Measurements from ENCODE around the gene CD151.
A peak's percentile ranks its signal among the peaks of the same experiment; 100 is the strongest.

Gene CD151

DNA sequence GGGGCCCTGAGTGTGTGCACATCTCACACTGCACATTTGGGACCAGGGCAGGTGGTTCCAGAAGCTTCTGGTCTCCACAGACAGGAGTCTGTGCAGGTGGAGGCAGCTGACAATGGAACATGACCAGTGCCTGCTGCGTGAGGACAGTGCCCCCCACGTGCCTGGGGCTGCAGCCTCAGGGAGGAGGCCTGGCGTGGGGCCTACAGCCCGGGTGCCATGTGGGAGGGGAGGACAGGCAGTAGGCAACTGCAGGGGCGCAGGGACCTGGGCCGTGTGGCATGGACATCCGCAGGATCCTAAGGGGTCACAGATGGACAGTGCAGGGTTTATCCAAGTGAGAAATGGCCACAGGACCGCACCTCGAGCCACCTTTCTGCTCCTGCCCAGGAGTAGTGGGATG lies 38.7 kb downstream of the CD151 start:
- no peak for DNase-seq (ENCODE audit: low spot score)

DNA sequence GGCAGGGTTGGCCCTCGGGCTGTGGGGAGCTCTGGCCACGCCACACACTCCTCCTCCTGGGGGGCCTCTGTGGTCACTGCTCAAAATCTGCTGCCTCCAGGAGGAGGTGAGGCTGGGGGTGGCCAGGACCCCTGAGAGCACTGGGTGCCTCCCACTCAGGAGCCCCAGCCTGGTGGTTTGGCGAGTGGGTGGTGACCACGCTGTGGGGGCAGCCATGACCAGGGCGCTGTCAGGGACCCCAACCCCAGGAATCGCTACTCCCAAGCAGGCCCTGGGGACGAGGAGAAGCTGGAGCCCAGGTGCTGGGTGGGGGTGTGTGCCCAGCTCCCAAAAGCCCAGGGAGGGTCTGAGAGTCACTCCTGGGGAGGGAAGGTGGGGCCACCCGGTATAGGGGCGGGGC lies 40.0 kb downstream of the CD151 start:
- DNase-seq (ENCODE audit: low spot score): no peak

DNA sequence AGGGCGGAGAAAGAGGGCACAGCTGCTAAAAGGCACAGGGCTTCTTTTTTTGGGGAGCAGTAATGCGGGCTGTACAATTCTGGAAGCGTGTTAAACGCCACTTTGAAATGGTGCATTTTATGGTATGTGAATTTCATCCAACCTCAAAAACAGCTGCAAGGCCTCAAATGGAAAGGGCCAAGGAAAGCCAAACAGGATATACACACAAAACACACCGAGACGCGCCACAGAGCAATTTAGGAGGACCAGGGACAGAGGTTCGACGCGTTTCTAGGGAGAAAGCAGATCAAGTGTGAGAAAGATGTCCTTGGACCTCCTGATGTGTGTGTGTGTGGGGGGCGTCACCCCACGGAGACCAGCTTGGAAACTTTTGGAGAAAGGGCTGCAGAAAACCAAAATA lies 41.0 kb downstream of the CD151 start:
- DNase-seq (ENCODE audit: low spot score): no peak

DNA sequence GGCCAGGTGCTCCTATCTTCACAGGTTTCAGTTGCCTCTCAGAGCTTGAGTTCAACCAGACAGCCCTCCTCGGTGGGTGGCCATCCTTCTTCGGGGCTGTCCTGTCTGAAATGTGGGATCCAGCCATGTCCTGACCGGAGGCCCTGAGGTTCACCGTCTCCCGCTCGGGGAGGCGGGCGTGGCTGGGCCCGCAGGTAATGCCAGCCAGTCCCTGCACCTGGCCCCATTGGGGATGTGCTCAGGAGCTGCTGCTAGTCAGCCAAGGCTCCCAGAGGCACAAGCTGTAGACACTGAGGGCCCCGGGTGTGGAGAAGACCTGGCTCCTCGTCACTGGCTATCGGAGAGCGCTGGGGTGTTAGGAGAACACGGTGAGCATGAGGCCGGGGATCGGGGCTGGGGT lies 42.5 kb downstream of the CD151 start:
- DNase-seq (ENCODE audit: low spot score): no peak

DNA sequence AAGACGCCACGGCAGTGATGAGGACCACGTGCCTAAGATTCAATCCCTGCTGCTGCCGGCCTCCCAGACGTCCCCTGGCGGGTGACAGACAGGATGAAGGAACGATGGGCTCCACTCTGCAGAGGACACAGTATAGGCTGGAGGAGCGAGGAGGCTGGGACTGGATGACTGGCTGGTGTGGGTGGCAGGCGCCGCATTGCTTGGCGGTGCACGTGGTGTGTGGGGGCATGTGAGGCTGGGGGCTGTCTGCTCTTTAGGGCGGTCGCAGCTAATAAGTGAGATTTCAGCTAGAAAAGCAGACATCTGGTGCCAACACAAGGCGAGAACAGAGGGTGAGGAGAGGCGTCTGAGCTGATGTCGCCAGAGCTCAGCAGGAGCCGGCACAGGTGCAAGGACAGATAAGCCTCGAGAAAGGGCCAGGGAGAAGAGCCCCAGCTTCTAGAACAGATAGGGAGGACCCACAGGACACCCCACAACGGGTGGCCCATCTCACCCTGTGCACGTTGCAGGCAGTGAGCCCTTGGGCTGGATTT lies 43.1 kb downstream of the CD151 start:
- no peak for DNase-seq (ENCODE audit: low spot score)

DNA sequence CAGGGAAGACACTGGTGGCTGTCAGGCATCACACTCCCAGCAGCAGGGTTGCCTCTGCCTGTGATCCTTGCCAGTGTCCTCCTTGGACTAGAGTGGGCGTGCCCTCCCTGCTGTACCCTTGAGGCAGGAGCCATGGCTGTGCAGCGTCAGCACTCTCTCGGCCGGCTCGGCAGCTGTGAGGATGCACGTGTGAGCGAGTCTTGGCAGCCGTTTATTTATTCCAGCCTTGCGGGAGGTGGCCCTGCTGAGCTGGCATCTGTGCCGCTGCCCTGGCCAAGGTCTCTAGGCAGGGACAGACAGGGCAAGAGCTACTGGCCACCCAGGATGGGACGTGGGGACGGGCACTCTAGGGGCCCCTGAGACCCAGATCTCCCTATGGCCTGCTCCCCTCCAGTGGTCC lies 43.8 kb downstream of the CD151 start:
- peak; percentile 37 for DNase-seq (ENCODE audit: low spot score)

DNA sequence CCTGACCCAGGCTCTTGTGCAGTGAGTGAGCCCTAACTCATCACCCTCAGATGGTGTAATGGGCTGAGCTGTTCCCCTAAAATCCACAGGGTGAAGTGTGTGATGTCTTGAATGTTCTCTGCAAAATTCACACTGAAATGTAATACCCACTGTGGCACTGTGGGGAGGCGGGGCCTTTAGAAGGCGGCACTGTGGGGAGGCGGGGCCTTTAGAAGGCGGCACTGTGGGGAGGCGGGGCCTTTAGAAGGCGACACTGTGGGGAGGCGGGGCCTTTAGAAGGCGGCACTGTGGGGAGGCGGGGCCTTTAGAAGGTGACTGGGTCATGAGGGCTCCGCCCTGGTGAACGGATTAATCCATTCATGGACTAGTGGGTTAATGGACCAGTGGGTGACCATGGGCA lies 44.8 kb downstream of the CD151 start:
- no peak for DNase-seq (ENCODE audit: low spot score)

DNA sequence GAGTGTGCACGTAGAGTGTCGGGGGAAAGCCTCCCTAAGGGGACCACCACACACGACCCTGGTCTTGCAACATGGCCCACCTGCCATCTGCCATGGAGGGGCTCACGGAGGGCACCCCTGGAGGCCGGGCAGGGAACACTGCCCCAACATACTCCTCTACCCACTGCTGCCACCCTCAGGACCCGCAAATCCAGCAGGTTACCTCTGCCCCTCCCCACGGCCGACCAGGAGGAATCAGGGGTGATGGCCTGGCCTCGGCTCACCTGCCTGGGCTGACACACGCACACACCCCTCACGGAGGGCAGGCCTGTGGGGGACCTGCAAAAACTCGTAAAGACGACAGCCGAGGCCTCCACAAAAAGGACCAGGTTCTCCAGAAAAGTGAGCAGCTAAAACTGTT lies 47.7 kb downstream of the CD151 start:
- DNase-seq (ENCODE audit: low spot score): no peak

DNA sequence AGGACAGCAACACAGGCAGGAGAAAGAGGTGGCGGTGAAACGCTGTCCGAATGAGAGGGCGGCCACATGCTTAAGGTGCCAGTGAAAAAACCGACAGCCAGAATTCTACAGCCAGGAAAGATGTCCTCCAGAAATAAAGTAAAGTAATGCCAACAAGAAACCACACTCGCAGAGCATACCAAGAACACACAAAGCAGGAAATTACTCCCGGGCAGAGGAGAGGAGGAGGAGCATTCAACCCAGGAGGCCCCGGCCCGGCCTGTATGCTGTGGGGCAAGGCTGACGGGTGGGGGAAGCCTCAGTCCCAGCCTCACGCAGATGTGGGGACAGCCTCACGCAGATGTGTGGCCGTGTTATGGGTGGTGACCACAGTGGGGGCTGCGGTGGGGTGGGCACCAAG lies 49.8 kb downstream of the CD151 start:
- DNase-seq (ENCODE audit: low spot score): no peak

DNA sequence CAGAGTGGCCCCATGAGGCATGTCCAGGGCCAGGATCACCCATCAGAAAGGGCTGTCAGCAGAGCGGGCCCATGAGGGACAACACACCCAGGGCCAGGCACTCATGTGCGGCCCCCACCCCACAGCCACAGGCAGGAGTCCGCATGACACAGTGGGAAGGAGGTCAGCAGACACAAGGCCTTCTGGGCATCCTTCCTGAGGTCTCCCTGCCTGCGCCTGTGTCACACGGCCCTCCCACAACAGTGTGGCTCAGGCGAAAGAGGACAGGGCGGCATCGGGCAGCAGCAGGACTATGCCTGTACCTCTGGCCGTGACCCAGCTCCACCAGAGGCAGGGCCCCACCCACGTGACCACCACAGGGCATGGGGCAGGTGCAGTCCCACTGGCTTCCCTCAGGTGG lies 50.8 kb downstream of the CD151 start:
- DNase-seq (ENCODE audit: low spot score): no peak

DNA sequence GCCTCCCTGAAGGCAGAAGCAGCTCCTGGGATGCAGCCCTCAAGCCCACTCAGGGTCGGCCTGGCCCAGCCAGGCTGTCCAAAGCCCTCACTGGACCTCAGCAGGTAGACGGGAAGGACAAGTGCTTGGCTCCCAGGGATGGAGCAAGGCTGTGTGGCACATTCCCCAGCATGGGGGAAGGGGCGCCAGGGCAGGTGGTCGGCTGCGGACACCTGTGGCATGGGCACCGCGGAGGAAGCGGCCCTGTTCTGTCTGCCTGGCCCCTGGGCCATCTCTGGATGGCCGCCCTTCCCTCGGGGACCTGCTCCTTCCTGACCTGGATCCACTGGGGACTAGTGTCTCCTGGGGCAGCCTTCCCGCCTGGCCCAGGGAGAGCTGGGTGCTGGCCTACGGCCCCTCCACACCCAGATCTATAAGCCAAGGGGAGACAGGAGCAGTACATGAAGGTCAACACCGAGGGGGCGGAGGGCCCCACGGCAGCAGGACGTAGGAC lies 51.9 kb downstream of the CD151 start:
- DNase-seq (ENCODE audit: low spot score): no peak

DNA sequence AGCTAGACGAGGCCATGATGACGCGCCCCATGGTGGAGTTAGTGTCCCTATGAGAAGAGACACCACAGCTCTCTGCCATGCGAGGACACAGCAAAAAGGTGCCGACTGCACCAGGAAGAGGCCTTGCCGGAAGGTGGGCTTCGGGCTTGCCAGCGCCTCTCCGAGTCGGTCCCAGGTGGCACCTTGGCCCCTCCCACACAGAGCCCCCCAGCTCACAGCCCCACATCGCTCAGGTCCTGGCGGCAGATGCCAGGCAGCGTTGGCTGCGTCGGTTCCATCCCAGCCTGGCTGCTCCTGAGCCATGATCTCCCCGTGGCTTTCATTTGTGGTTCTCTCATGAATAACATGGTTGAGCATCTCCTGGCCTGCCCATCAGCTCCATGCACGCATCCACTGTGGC lies 53.8 kb downstream of the CD151 start:
- no peak for DNase-seq (ENCODE audit: low spot score)

DNA sequence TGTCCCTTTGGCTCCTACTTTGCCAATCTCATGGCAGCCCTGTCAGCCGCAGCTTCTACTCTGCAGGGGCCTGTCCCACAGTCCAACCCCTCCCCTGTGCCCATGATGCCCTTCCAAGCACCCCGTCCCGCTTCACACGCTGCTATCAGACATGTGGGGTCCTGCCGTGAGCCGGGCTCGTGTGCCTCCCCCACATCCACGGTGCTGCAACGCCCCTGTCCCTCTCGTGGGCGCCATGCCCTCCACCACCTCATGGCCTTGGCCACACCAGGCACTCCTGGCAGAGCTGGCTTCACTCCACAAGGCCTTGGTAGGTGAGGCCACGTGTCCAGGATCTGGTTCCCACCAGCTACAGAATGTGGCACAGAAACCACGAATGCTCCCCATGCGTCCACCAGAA lies 54.8 kb downstream of the CD151 start:
- DNase-seq (ENCODE audit: low spot score): no peak

All from AG20443 (cell line).